Left ventricle myocardium inferior (tissue), 1 donor: ENCODE data around the gene RORC. TPM values are rescaled to one million over a fixed set of nuclear protein-coding genes. Genes with fewer than 3 reads are reported as not detected.

Experiments used
- DNase-seq: peaks from one replicate; pipeline ENCODE4 v3.0.0-alpha.2; 2020
- H3K27ac ChIP-seq: fragments of 200-600 bp; replicated peaks from 2 replicates; pipeline ENCODE4 v1.8.0; 2021
- H3K27me3 ChIP-seq: fragments of 200-600 bp; 2 replicates; pipeline ENCODE4 v1.8.0; 2021; ENCODE audit warnings: low read depth
- H3K36me3 ChIP-seq: fragments of 200-600 bp; 2 replicates; pipeline ENCODE4 v1.8.0; 2021
- H3K4me1 ChIP-seq: fragments of 200-600 bp; 2 replicates; pipeline ENCODE4 v1.8.0; 2021
- H3K4me3 ChIP-seq: fragments of 200-600 bp; 2 replicates; pipeline ENCODE4 v1.8.0; 2021; ENCODE audit warnings: mild to moderate bottlenecking, moderate library complexity
- H3K9me3 ChIP-seq: fragments of 200-600 bp; replicated peaks from 2 replicates; pipeline ENCODE4 v1.8.0; 2021
- intact Hi-C: fragments of 100-400 bp; cut with micrococcal nuclease; formaldehyde crosslinking; loops from one replicate; pipeline ENCODE4 v1.11.0; 2022
- total RNA-seq: library from RNA; stranded (reverse); fragmentation: NEBNext Ultra II Directional; extraction: Animal tissue kit (Norgen Biotek cat#: 25700); gene quantifications from one replicate; pipeline ENCODE4 v1.2.1, GENCODE V29; 2021
- TF ChIP-seq, protein P1 (sequence below): fragments of 200-600 bp; IDR thresholded peaks from 2 replicates; pipeline ENCODE4 v1.8.0; 2021; ENCODE audit warnings: antibody characterized with exemption, mild to moderate bottlenecking, borderline replicate concordance
- donor health status: DM: no; HTN: yes; CAD: no; lungs with severe emphysema.

The RORC gene
- total RNA-seq, 1 donor from 2014 or later, result 10.3 TPM

DNA sequence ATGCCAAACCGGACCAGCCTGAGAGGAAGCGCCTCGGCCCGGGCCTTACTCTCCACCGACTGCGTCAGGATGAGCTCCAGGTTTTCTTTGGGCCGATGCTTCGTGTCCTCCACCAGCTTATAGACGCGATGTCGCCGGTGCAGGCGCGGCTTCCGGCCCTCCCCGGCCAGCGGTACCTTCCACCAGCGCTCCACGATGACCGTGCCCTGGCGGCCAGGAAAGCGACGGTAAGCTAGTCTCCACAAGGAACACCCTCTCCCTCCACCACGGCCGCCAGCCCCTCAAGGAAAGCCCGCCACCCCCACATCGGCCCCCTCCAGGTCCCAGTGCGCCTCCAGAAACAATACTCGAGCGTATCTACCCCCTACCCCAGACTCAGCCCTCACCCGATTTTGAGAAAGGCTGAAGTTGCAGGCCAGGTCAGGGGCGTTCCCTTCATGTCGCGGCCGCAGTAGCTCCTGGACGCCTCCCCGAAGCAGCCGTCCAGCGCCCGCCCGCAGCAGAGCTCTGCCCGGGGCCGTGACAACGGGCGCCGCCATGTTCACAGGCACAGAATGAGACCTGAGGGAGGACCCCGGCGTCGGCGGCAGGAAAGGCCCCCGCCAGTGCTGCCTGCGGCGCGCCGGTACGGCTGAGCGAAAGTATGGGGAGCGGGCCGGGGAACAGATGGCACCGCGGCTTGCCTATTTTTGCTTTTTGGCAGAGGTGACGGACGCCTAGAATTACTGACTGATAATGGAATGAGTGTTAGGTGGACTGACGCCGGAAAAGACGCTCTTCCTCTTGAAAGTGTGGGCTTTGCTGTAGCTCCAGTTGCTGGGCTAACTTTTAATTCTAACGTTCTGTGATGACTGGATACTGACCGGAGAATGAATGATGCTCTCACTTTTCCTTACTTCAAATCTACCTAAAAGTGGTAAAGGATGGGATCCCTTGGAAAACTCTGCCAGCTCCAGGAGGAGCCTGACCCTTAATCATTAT is 68.4 kb downstream of the RORC start, which contains the start of gene MRPL9:
Gene MRPL9, minus strand, starts transcription at position 556 of the 981 bp plus-strand sequence. Its CDS starts 17 bp downstream, at position 539.
- TF ChIP-seq, protein P1, sequence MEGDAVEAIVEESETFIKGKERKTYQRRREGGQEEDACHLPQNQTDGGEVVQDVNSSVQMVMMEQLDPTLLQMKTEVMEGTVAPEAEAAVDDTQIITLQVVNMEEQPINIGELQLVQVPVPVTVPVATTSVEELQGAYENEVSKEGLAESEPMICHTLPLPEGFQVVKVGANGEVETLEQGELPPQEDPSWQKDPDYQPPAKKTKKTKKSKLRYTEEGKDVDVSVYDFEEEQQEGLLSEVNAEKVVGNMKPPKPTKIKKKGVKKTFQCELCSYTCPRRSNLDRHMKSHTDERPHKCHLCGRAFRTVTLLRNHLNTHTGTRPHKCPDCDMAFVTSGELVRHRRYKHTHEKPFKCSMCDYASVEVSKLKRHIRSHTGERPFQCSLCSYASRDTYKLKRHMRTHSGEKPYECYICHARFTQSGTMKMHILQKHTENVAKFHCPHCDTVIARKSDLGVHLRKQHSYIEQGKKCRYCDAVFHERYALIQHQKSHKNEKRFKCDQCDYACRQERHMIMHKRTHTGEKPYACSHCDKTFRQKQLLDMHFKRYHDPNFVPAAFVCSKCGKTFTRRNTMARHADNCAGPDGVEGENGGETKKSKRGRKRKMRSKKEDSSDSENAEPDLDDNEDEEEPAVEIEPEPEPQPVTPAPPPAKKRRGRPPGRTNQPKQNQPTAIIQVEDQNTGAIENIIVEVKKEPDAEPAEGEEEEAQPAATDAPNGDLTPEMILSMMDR, result no peak
- intact Hi-C loops, result no loop called here

DNA sequence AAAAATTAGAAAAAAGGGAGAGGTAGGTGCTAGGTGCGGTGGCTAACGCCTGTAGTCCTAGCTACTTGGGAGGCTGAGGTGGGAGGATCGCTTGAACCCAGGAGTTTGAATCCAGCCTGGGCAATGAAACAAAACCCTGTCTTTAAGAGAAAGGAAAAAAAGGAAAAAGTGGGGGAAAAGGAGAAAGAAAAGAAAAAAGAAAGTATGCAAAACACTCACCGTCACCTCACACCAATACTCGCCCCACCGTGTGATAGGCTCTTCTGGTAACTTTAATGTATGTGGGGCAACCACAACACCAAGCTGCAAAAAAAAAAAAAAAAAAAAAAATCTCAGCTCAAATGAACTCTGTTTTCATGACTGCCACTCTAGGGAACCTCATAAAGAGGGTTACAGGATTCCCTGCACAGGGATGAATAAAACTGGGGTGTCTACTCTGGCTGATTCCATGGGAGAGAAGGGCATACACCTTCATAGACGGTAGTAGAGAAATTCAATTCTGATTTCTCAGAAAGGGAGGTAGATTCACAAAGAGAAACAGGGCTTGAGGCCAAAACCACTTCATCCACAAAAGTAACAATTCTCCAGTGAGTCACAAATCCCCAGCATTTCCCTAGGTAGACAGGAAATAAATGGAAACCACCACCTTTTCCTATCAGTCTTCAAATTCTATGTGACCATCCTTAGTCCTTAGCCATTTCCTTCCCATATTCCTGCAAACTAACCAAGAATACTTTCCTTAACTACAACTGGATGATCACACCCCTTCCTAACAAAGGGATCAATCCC is 70.8 kb downstream of the RORC start:
- no peaks in the 10 kb centered on the region for H3K9me3 ChIP-seq
- no peak for DNase-seq
- H3K27me3 ChIP-seq, result no peaks in the 10 kb centered on the region
- intact Hi-C loops, result no loop called here
- H3K36me3 ChIP-seq, result peaks cover 43% of the 10 kb centered on the region
- peaks cover 25% of the 10 kb centered on the region for H3K4me1 ChIP-seq
- H3K27ac ChIP-seq, result no peak overlapping the region
- TF ChIP-seq, protein P1, result no peak
- H3K4me3 ChIP-seq, result no peak overlapping the region

More for the DNA sequence above, 68.4 kb downstream of the RORC start, which contains the start of gene MRPL9:
- Histone ChIP-seq H3K36me3 (peaks cover 38% of the 10 kb centered on the region), H3K27ac (peak within 1 kb of the TSS; percentile 93), H3K9me3 (no peaks in the 10 kb centered on the region), H3K4me1 (peaks cover 25% of the 10 kb centered on the region), H3K27me3 (no peaks in the 10 kb centered on the region), H3K4me3 (peak within 1 kb of the TSS; percentile 86)
- DNase-seq, result peak; percentile 81

- intact Hi-C loops, result no loop called here
- peaks cover 44% of the 10 kb centered on the region for H3K36me3 ChIP-seq
Measured at GRCh38 chr1:151759241-151759640, 72.4 kb downstream of the RORC start.

GRCh38 chr1:151756291-151756690 is 75.3 kb downstream of the RORC start:
- intact Hi-C loops, result no loop called here
- Histone ChIP-seq H3K27me3 (no peaks in the 10 kb centered on the region), H3K36me3 (peaks cover 34% of the 10 kb centered on the region), H3K9me3 (no peaks in the 10 kb centered on the region), H3K4me1 (no peaks in the 10 kb centered on the region), H3K4me3 (no peak overlapping the region), H3K27ac (no peak overlapping the region)
- TF ChIP-seq, protein P1, result no peak
- no peak for DNase-seq

More at GRCh38 chr1:151759241-151759640, 72.4 kb downstream of the RORC start:
- DNase-seq, result no peak
- no peaks in the 10 kb centered on the region for H3K27me3 ChIP-seq
- no peaks in the 10 kb centered on the region for H3K9me3 ChIP-seq
- TF ChIP-seq, protein P1, result no peak
- H3K4me1 ChIP-seq, result peaks cover 21% of the 10 kb centered on the region
- no peak overlapping the region for H3K27ac ChIP-seq
- H3K4me3 ChIP-seq, result no peak overlapping the region

Other genes with a start within 250 kb of the RORC start
- gene SNX27, start 219.8 kb downstream of the RORC start, total RNA-seq, result 31.8 TPM
- gene CELF3, start 115.0 kb downstream of the RORC start, total RNA-seq, result not detected
- gene RIIAD1, start 110.3 kb downstream of the RORC start, total RNA-seq, result 5.6 TPM
- 41.8 TPM for gene MRPL9, start 68.3 kb downstream of the RORC start, total RNA-seq
- 3.8 TPM for gene TDRKH, start 41.3 kb downstream of the RORC start, total RNA-seq
- 0.77 TPM for gene LINGO4, start 26.4 kb downstream of the RORC start, total RNA-seq
- not detected for gene C2CD4D, start 8.0 kb upstream of the RORC start, total RNA-seq
- gene THEM5, start 21.9 kb upstream of the RORC start, total RNA-seq, result not detected
- gene THEM4, start 77.7 kb upstream of the RORC start, total RNA-seq, result 15.8 TPM
- gene S100A10, start 162.1 kb upstream of the RORC start, total RNA-seq, result 186 TPM
- gene S100A11, start 205.2 kb upstream of the RORC start, total RNA-seq, result 66.9 TPM